HuH-7.5 (cell line): Measurements from ENCODE around the gene SLC12A9.

ENCODE experiments used
- DNase-seq: peaks from one replicate; pipeline ENCODE4 v3.0.0; 2011; ENCODE audit warnings: low spot score

The SLC12A9 gene

DNA sequence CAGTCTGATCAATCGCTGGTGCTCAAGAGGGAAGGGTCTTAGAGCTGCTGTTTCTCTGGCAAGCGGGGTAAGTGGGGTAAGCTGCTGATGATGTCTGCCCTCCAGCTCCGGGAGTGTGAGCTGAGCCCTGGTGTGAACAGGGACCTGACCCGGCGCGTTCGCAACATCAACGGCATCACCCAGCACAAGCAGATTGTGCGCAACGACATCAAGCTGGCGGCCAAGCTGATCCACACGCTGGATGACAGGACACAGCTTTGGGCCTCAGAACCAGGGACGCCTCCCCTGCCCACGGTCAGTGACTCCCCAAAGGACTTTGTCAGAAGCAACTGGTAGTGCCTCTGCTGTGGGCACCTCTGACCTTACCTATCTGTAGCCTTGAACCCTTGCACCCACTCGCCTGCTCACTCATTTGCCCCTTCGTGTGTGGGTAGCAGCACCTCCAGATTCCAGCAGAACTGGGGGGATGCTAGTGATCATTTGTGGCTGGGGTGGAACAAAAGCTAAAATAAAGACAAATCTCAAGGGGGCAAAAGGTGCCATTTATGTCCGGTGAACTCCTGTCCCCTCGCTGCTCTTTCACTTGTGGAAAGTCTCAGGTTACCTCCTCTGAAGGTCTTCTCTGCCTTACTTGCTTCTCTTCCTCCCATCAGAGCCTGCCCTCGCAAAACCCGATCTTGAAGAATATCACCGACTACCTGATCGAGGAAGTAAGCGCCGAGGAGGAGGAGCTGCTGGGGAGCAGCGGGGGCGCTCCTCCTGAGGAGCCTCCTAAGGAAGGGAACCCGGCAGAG, 33.8 kb downstream of the SLC12A9 start:
- peak; percentile 16 for DNase-seq

- DNase-seq = no peak
Measured at GRCh38 chr7:100886936-100887515, 34.5 kb downstream of the SLC12A9 start.

DNA sequence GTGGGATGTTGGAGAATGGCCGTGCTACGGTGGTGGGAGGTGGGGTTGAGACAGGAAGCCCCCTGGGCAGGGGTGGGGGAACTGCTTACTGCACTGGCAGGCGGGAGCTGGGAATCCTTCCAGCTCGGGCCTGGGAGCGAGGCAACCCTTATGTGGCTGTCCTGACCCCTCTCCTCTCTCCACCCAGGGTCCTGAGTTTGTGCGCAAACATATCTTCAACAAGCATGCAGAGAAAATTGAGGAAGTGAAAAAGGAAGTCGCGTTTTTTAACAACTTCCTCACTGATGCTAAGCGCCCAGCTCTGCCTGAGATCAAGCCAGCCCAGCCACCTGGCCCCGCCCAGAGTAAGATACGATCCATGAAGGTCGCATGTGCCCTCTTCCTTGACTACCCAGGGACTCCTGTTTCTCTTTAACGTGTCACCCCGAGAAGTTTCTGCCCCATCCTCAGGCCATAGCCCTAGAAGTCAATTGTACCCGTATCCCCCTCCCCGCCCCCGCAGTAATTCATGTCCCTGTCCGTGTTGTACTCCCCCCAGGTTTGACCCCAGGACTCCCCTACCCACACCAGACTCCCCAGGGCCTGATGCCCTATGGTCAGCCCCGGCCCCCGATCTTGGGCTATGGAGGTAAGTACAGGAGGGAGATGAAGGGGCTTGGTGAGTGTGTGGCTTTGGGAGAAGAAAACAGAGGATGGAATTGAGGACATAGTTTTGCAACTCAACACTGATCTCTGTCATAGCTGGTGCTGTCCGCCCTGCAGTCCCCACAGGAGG, 35.2 kb downstream of the SLC12A9 start:
- no peak for DNase-seq

DNA sequence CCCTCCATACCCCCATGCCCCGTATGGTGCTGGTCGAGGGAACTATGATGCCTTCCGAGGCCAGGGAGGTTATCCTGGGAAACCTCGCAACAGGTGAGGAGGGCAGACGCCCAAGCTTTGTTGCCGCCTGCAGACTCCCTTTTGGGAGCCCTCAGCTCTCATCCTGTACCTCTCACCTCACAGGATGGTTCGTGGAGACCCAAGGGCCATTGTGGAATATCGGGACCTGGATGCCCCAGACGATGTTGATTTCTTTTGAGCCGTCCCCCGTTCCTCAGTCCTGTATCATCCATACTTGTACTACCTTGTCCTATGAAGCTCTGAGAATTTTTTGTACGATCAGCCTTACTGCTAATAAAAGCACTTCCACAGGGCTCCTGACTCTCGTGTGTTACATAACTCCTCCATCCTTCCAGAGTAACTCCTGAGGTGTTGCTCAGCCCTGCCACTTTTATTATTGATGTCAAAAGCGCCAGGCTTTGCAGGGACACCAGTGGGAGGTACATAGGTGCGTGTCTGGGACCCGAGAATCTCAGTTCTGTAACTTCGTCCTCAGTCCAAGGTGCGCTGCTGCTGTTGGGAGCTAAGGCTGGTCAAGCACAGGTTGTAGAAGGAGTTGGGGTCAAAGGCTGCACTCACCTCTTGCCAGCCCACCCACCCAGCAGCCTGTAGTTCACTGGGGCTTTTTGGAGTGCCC, 35.9 kb downstream of the SLC12A9 start:
- peak; percentile 43 for DNase-seq

DNA sequence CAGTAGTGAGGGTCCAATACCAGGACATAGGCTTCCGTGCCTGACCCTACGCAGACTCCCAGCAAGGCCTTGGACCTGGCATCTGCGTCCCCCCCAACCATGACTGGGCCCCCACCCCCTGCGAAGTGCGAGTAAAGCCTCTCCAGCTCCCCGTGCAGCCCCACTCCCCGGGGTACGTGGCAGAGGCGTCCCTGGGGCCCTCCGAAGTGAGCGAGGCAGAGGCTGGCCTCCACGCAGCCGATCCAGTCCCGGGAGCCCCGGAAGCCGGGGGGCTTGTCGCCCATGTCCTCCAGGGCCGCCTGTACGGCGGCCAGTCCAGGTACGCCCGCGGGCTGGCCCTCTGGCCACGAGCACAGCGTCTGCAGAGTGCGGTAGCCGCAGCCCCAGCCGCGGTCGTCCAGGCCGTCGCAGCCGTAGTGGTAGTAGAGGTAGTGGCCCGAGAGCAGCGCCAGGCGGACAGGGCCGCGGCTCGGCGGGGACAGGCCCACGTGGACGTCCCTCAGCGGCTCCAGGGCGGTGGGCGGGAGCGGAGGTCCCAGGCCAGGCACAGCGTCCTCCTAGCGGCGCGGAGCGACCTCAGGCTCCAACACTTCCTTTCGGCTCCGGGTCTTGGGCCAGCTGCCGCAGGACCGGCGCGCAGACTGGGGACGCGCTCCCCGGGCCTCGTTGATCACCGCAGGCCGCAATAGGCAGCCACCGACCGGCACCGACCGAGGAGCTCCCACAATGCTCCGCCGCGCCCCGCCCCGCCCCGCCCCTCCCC, 36.7 kb downstream of the SLC12A9 start, which contains the start of gene UFSP1:
UFSP1 (minus strand) TSS at position 728 of the 763 bp plus-strand sequence; CDS start at position 284, 444 bp downstream.
- DNase-seq = no peak

DNA sequence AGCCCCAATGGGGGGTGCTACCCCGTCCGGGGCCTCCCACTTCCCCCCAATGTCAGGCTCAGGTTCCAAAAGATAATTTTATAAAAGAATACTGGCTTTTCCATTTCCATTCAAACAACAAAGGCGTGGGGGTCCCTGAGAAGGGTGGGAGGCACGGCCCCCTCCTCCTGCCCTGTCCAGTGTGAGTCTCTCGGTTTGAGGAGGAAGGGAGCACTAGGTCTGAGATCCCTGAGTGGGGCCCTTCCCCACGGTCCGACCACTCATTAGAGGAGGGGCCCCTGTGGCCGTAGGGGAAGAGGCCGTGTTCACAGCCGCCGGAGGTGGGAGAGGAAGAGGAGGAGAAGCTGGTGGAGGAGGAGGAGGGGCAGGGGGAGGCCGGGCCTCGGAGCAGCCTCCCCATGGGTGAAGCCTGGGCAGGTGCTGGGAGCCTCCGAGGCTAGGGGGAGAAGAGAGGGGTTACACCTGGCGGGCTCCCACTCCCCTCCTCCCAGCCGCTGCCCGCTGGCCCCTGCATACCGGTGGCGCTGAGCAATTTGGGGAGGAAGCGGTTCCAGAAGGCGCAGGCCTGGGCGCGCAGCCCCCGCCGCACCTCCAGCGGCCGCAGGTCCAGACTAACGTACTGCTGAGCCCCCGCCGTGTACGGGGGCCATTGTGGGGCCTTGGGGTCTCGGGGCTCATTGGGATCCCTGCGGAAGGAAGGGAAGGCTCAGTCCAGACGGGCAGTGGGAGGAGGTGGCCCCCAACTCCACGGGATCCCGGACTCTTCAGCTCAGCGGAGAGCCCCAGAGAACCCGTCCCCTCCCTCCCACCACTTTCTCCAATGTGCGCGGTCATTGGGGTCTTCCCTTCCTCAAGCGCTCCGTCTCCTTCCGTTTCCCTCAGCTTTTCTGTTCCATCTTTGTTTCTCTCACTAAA, 38.4 kb downstream of the SLC12A9 start:
- no peak for DNase-seq

GRCh38 chr7:100891568-100892247, 39.2 kb downstream of the SLC12A9 start:
- no peak for DNase-seq

GRCh38 chr7:100892364-100893317, 40.1 kb downstream of the SLC12A9 start:
- DNase-seq = no peak

GRCh38 chr7:100893318-100893895, 40.9 kb downstream of the SLC12A9 start:
- no peak for DNase-seq

DNA sequence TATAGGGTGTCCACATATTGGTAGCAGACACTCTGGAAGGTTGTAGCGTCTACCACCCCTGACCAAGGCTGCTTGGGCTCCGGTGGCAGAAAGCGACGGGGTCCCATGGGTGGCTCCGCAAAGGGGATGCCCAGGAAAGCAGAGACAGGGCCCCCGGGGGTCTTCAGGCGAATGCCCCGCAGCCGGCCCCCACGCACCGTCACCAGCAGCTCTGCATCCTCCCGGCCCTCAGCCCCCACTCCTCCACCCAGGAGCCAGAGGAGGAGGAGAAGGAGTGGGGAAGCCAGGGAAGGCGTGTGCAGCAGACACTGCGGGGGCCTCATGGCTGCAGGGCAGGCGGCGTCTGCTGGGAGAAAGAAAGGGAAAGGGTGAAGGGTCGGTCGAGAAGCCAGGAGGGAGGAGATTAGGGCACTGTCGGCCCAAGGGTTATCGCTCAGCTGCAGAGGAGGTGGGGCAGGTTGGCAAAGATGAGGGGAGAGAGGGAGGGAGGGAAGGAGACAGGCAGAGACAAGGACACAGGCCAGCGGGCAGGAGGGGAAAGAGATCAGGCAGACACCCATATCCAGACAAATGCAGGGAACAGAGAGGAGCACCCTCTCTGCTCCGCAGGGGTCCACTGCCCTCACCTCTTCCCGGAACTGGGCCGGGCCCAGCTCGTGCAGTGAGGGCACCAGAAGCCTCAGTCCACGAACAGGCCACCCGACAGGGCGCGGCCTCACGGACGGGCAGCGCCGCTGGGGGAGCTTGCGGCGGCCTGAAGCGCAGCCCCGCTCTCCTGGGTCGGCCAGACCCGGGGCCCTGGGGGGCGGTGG, 41.6 kb downstream of the SLC12A9 start:
- DNase-seq = no peak

DNA sequence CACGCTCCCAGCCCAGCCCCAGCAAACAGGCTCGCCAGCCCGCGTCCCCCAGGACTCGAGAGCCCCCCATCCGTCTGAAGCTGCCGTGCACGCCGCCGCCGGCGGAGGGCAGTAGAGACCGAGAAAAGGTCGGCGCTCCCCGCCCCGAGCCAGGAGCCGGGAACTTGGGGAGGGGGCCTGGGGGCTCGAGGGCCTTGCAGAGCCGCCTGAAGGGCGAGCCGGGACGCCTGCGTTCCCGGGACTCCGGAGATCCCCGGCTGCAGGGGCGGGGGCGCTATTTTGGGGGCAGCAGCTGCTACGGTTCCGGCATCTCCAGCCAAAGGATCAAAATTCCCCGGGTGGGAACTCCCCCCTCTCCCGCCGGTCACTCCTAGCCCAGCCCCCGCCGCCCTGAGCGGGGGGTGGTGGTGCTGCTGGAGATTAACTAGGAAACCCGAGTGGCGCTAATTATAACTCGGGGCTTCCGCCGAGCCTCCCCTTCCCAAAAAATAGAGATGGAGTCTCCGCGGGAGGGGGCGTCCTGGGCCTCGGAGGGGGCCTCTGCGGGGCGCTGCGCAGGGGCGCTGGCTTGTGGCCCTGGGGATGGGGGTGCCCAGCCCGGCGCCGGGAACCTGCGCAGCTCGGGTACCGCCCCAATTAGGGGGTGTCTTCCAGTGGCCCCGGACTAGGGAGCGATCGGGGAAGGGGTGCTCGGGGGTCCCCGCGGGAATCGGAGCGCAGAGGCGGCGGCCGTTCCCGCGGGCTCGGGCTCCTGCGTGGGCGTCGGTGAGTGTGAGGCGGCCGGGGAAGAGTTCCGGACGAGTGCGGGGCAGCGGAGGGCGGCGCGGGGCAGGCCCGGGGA, 42.6 kb downstream of the SLC12A9 start:
- DNase-seq = no peak

- DNase-seq = no peak
Measured at GRCh38 chr7:100895701-100895955, 43.1 kb downstream of the SLC12A9 start, which contains the start of gene ACHE. ACHE (minus strand) TSS chr7:100895888; CDS start chr7:100894232, 1,656 bp downstream.

GRCh38 chr7:100895956-100896731, 43.6 kb downstream of the SLC12A9 start:
- peak; percentile 86 for DNase-seq

GRCh38 chr7:100896732-100897608, 44.5 kb downstream of the SLC12A9 start:
- DNase-seq = no peak
